SH-SY5Y (cell line): Measurements from ENCODE around the gene B4GALT5.

Experiments used
- GATA2 ChIP-seq: IDR thresholded peaks from 2 replicates; pipeline ENCODE4 v1.6.1; 2011; ENCODE audit warnings: mild to moderate bottlenecking, low read depth, low read length
- GATA3 ChIP-seq: IDR thresholded peaks from 2 replicates; pipeline ENCODE4 v1.6.1; 2011; ENCODE audit warnings: low read depth, mild to moderate bottlenecking, low read length, moderate library complexity

DNA sequence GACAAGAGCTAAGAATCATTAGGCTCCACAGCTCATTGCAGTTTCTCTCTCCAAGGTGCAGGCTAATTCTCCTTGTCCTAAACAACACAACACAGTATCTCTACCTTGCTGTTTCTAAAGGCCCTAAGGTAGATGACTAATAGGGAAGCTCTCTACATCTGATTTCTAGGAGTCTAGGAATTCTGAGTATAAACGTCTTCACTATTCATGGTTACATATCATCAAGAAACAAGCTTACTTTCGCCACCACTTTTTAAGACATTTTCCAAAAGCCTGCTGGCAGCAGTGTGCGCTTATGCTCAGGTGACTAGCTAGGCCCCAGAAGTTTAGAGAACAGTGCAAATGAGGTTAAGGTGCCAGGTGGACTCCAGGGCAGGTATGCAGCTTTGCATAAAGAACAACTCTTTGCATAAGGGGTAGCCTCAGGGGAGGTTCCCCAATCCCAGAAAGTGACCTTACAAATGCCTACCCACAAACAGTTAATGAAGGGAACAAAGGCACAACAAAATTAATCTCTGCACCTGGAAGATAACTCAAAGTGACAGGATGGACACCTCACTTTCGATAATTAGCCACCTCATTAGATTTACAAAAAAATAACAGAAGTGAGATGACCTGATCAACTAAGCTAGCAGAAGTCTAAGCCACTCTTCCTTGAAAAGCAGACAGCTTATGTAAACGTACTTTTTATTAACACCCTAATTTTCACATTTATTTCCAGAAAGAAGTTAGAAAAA, 20.1 kb downstream of the B4GALT5 start:
- TF ChIP-seq GATA2 (no peak), GATA3 (no peak)
